MM.1S (cell line): Measurements from ENCODE around the gene TSPYL1.

ENCODE experiments used
- EZH2phosphoT487 ChIP-seq: fragments of 300-600 bp; sonication (generic); IDR thresholded peaks from 2 replicates; pipeline ENCODE4 v1.6.1; 2018; ENCODE audit warnings: antibody characterized with exemption, low read length
- TF ChIP-seq, protein P1 (sequence below): fragments of 300-600 bp; sonication (generic); IDR thresholded peaks from 2 replicates; pipeline ENCODE4 v1.5.1; 2016; ENCODE audit warnings: antibody characterized with exemption, low read length, mixed read lengths

DNA sequence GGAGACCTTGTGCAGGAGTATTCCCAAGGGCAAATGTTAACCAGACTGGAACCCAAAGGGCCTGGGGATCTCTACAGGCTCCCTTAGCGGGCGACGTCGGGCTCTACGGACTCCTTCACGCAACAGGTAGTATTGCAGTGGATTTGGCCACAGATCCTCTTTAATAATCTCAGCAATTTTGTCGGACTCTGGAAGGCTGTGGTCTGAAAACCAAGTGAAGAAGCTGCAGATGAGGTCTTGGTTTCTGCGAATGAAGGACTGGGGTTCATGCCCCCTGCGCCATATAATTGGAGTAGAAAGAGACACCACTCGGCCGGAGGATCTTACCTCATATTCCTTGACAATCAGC is 1.3 kb downstream of the TSPYL1 start:
- TF ChIP-seq, protein P1, sequence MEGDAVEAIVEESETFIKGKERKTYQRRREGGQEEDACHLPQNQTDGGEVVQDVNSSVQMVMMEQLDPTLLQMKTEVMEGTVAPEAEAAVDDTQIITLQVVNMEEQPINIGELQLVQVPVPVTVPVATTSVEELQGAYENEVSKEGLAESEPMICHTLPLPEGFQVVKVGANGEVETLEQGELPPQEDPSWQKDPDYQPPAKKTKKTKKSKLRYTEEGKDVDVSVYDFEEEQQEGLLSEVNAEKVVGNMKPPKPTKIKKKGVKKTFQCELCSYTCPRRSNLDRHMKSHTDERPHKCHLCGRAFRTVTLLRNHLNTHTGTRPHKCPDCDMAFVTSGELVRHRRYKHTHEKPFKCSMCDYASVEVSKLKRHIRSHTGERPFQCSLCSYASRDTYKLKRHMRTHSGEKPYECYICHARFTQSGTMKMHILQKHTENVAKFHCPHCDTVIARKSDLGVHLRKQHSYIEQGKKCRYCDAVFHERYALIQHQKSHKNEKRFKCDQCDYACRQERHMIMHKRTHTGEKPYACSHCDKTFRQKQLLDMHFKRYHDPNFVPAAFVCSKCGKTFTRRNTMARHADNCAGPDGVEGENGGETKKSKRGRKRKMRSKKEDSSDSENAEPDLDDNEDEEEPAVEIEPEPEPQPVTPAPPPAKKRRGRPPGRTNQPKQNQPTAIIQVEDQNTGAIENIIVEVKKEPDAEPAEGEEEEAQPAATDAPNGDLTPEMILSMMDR = no peak
- no peak for TF ChIP-seq EZH2phosphoT487
